MCF 10A (cell line): ENCODE results near the gene IGF2BP3. TPM values are rescaled to one million over a fixed set of nuclear protein-coding genes. Genes with fewer than 3 reads are reported as not detected.
A peak's percentile ranks its signal among the peaks of the same experiment; 100 is the strongest.
"Not testable (repeated sequence)": the region's sequence is repeated elsewhere in the genome, so short reads cannot be mapped to it uniquely, and the experiment has no call there.

Experiments used
- BruUV-seq: library from RNA; stranded (reverse); fragments of 400-500 nt; replicated peaks from 2 replicates; lab custom pipeline; 2021; lab: Mats Ljungman, UMichigan
- CTCF ChIA-PET: fragments of 300-600 bp; sonication (Branson Sonifier 250); formaldehyde crosslinking; extraction: SDS; loops from one replicate; lab custom pipeline; 2021; ENCODE audit warnings: antibody characterized with exemption, inconsistent platforms; lab: Yijun Ruan, JAX
- POLR2A ChIA-PET: fragments of 300-600, 350-650 bp; sonication (Branson Sonifier 250); formaldehyde crosslinking; extraction: SDS; loops from one replicate; lab custom pipeline; 2020; ENCODE audit warnings: antibody characterized with exemption, inconsistent platforms; lab: Yijun Ruan, JAX
- DNase-seq: peaks from one replicate; pipeline ENCODE4 v3.0.0-alpha.2; 2018; ENCODE audit not compliant: unreplicated experiment
- H3K27ac Mint-ChIP-seq: one replicate; pipeline ENCODE4 v1.8.0; 2022; ENCODE audit warnings: mild to moderate bottlenecking, low read depth, mixed read lengths; ENCODE audit not compliant: unreplicated experiment
- H3K27me3 Mint-ChIP-seq: one replicate; pipeline ENCODE4 v1.8.0; 2022; ENCODE audit warnings: mixed read lengths; ENCODE audit not compliant: insufficient read depth, unreplicated experiment
- H3K36me3 Mint-ChIP-seq: one replicate; pipeline ENCODE4 v1.8.0; 2022; ENCODE audit warnings: mild to moderate bottlenecking, moderate library complexity, mixed read lengths; ENCODE audit not compliant: insufficient read depth, unreplicated experiment
- H3K4me1 Mint-ChIP-seq: one replicate; pipeline ENCODE4 v1.8.0; 2022; ENCODE audit warnings: mixed read lengths; ENCODE audit not compliant: insufficient read depth, unreplicated experiment
- H3K4me3 Mint-ChIP-seq: one replicate; pipeline ENCODE4 v1.8.0; 2022; ENCODE audit warnings: mild to moderate bottlenecking, moderate library complexity, mixed read lengths; ENCODE audit not compliant: unreplicated experiment
- H3K9me3 Mint-ChIP-seq: one replicate; pipeline ENCODE4 v1.8.0; 2022; ENCODE audit warnings: mixed read lengths; ENCODE audit not compliant: unreplicated experiment
- CTCF ChIP-seq: fragments of 200-600 bp; IDR thresholded peaks from one replicate; pipeline ENCODE4 v1.8.0; 2022; ENCODE audit warnings: antibody characterized with exemption, mild to moderate bottlenecking; ENCODE audit not compliant: unreplicated experiment
- intact Hi-C: fragments of 100-400 bp; cut with micrococcal nuclease; formaldehyde crosslinking; loops from 2 replicates; pipeline ENCODE4 v1.14.1; 2022
- total RNA-seq: library from RNA; stranded (reverse); gene quantifications from 2 replicates; pipeline ENCODE4 v1.2.3, GENCODE V29; 2022

IGF2BP3 gene
- total RNA-seq, 1 experiment from 2014 or later = 29.8 TPM

DNA sequence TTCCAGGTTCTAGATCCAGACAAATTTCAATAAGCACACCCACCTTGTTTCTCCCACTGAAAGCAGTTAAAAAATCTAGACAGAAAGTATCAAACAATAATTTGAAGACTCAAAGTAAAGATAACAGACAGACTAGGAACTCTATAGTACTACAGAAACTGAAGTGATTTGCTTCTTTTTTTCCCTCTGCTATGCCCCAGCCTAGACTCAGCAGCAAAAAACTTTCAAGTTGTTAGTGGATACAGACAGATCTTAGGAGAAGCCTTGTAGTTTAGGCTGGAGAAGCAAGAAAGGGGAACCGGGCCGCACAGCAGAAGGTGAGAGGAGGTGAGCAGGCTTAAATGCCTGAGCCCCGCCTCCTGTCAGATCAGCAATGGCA is 65.1 kb downstream of the IGF2BP3 start:
- CTCF ChIA-PET = no interaction called here
- POLR2A ChIA-PET = no interaction called here
- Mint-ChIP-seq H3K4me3 (no peak overlapping the region), H3K36me3 (peaks cover 10% of the 10 kb centered on the region), H3K27me3 (no peaks in the 10 kb centered on the region), H3K4me1 (no peaks in the 10 kb centered on the region), H3K9me3 (no peaks in the 10 kb centered on the region), H3K27ac (peak overlapping the region; percentile 33)
- BruUV-seq = no TSS peak
- TF ChIP-seq CTCF = no peak
- intact Hi-C loops = no loop called here
- no peak for DNase-seq

DNA sequence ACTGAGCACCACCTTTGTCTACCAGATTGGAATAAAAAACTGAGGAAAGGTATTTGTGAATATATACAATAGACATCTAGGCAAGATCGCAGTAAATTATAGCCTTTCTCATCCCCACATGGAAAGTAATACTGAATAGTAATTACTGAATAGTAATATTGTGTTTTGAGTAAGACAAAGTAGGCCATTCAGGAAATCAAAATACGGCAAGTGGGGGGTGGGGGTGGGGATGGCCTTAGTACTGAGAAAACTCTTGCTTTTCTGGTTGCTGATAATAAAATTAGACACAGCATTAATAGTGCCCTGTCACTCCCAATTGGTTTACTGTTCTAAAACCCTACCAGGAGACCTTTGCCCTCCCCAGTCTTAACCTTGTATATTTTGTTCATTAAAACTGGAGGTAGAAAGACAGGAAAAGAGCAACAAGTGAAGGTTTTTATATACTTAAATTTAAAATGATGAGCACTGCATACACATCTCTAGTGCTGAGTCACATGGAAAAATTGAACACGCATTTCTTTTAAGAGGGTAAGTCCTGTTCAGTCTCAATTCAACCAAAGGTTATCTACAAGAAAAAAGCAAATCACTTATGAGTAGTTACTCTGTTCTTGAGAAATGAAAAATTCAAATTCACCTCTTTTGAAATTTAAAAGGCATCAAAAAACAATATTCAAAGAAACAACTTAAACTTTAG is 65.6 kb downstream of the IGF2BP3 start:
- Mint-ChIP-seq H3K9me3 (no peaks in the 10 kb centered on the region), H3K27ac (peak overlapping the region; percentile 33), H3K4me1 (no peaks in the 10 kb centered on the region), H3K4me3 (no peak overlapping the region), H3K36me3 (peaks cover 10% of the 10 kb centered on the region), H3K27me3 (no peaks in the 10 kb centered on the region)
- intact Hi-C loops = no loop called here
- DNase-seq = no peak
- no TSS peak for BruUV-seq
- ChIA-PET POLR2A (no interaction called here), CTCF (interaction anchor here (0.6 to 1.9 kb wide), 3 partner anchors 9 to 47 kb away, joined by 3 to 5 read pairs (median 4); no protein-coding TSS in a partner anchor)
- no peak for TF ChIP-seq CTCF

GRCh38 chr7:23403970-23404369 is 66.3 kb downstream of the IGF2BP3 start:
- no TSS peak for BruUV-seq
- H3K36me3 Mint-ChIP-seq = peaks cover 10% of the 10 kb centered on the region
- H3K9me3 Mint-ChIP-seq = no peaks in the 10 kb centered on the region
- H3K4me3 Mint-ChIP-seq = no peak overlapping the region
- intact Hi-C loops = no loop called here
- ChIA-PET POLR2A (no interaction called here), CTCF (interaction anchor here (0.6 to 1.9 kb wide), 5 partner anchors 10 to 104 kb away, joined by 3 to 5 read pairs (median 4); partner anchors contain the start of gene MALSU1)
- H3K27ac Mint-ChIP-seq = no peak overlapping the region
- no peaks in the 10 kb centered on the region for H3K4me1 Mint-ChIP-seq
- TF ChIP-seq CTCF = no peak
- no peak for DNase-seq
- H3K27me3 Mint-ChIP-seq = no peaks in the 10 kb centered on the region

GRCh38 chr7:23398090-23398489 is 72.2 kb downstream of the IGF2BP3 start:
- H3K27ac Mint-ChIP-seq, H3K4me3 Mint-ChIP-seq, CTCF ChIA-PET, H3K4me1 Mint-ChIP-seq, intact Hi-C loops, H3K36me3 Mint-ChIP-seq, BruUV-seq, H3K9me3 Mint-ChIP-seq, POLR2A ChIA-PET, H3K27me3 Mint-ChIP-seq, DNase-seq: not testable (repeated sequence)
